ENCODE data around the gene CUTA.
"Not testable (repeated sequence)": the region's sequence is repeated elsewhere in the genome, so short reads cannot be mapped to it uniquely, and the experiment has no call there.

The CUTA gene

DNA sequence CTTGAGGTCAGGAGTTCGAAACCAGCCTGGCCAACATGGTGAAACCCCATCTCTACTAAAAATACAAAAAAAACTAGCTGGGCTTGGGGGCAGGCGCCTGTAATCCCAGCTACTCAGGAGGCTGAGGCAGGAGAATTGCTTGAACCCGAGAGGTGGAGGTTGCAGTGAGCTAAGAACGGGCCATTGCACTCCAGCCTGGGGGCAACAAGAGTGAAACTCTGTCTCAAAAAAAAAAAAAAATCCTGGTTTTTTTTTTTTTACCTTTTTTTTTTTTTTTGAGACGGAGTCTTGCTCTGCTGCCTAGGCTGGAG is 50.2 kb downstream of the CUTA start:
- not testable (repeated sequence) for DNase-seq (ENCODE audit: low spot score)

DNA sequence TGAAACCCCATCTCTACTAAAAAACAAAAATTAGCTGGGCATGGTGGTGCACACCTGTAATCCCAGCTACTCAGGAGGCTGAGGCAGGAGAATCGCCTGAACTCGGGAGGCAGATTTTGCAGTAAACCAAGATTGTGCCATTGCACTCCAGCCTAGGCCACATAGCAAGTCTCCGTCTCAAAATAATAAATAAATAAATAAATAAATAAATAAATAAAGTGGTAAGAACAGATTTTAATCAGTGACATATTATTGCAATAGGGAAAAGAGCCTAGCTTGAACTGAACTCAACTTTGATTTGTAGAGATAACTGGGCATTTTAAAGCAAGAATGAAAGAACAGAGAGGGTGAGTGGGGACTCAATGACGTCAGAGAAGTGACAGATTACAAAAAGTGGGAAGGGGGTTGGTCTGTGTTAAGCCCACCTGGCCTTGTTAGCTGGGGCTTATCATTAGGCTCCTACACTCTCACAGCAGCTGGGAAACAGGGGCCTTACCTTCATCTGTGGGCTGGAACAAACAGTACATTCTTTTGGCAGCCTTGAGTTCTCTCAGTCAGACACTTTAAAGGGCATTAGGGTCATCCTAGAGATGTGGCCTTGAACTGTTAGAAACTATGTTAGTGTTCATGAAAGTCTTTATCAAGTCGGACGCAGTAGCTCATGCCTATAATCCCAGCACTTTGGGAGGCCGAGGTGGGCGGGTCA is 50.7 kb downstream of the CUTA start:
- no peak for DNase-seq (ENCODE audit: low spot score)

All from HuH-7 (cell line).